Measurements from ENCODE around the gene FBXW12. TPM values are rescaled to one million over a fixed set of nuclear protein-coding genes. Genes with fewer than 3 reads are reported as not detected.

Gene FBXW12
- total RNA-seq, 1 experiment from 2014 or later, result 2.0 TPM

- TF ChIP-seq CTCF (IDR thresholded peaks at IDR 0.05), result no peak
- TF ChIP-seq, protein P1, sequence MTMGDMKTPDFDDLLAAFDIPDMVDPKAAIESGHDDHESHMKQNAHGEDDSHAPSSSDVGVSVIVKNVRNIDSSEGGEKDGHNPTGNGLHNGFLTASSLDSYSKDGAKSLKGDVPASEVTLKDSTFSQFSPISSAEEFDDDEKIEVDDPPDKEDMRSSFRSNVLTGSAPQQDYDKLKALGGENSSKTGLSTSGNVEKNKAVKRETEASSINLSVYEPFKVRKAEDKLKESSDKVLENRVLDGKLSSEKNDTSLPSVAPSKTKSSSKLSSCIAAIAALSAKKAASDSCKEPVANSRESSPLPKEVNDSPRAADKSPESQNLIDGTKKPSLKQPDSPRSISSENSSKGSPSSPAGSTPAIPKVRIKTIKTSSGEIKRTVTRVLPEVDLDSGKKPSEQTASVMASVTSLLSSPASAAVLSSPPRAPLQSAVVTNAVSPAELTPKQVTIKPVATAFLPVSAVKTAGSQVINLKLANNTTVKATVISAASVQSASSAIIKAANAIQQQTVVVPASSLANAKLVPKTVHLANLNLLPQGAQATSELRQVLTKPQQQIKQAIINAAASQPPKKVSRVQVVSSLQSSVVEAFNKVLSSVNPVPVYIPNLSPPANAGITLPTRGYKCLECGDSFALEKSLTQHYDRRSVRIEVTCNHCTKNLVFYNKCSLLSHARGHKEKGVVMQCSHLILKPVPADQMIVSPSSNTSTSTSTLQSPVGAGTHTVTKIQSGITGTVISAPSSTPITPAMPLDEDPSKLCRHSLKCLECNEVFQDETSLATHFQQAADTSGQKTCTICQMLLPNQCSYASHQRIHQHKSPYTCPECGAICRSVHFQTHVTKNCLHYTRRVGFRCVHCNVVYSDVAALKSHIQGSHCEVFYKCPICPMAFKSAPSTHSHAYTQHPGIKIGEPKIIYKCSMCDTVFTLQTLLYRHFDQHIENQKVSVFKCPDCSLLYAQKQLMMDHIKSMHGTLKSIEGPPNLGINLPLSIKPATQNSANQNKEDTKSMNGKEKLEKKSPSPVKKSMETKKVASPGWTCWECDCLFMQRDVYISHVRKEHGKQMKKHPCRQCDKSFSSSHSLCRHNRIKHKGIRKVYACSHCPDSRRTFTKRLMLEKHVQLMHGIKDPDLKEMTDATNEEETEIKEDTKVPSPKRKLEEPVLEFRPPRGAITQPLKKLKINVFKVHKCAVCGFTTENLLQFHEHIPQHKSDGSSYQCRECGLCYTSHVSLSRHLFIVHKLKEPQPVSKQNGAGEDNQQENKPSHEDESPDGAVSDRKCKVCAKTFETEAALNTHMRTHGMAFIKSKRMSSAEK (CRISPR knock-in tag; IDR thresholded peaks at IDR 0.05; ENCODE audit: borderline replicate concordance), result no peak
- no peak for TF ChIP-seq EMX1 (CRISPR knock-in tag; IDR thresholded peaks at IDR 0.05)
- TF ChIP-seq ZNF263 (CRISPR knock-in tag; IDR thresholded peaks at IDR 0.05; ENCODE audit: low read depth), result no peak
- TF ChIP-seq ESRRA (CRISPR knock-in tag; IDR thresholded peaks at IDR 0.05; ENCODE audit: borderline replicate concordance), result peak; percentile 65; the same call in 1 of the 2 replicates
- TF ChIP-seq ZBTB43 (CRISPR knock-in tag; IDR thresholded peaks at IDR 0.05), result 0 out of 2 replicates have a peak, but pooled peaks have one; percentile 69
- TF ChIP-seq E2F4 (CRISPR knock-in tag; IDR thresholded peaks at IDR 0.05; ENCODE audit: borderline replicate concordance, low read depth), result no peak
- peak; percentile 97 for TF ChIP-seq MAX (CRISPR knock-in tag; IDR thresholded peaks at IDR 0.05)
- TF ChIP-seq ZNF671 (CRISPR knock-in tag; IDR thresholded peaks at IDR 0.05), result no peak
- TF ChIP-seq HMGA2 (CRISPR knock-in tag; IDR thresholded peaks at IDR 0.05), result no peak
- TF ChIP-seq ZNF423 (CRISPR knock-in tag; IDR thresholded peaks at IDR 0.05), result no peak
- no peak for TF ChIP-seq SMAD4 (CRISPR knock-in tag; IDR thresholded peaks at IDR 0.05)
- TF ChIP-seq, protein P2, sequence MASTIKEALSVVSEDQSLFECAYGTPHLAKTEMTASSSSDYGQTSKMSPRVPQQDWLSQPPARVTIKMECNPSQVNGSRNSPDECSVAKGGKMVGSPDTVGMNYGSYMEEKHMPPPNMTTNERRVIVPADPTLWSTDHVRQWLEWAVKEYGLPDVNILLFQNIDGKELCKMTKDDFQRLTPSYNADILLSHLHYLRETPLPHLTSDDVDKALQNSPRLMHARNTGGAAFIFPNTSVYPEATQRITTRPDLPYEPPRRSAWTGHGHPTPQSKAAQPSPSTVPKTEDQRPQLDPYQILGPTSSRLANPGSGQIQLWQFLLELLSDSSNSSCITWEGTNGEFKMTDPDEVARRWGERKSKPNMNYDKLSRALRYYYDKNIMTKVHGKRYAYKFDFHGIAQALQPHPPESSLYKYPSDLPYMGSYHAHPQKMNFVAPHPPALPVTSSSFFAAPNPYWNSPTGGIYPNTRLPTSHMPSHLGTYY (CRISPR knock-in tag; IDR thresholded peaks at IDR 0.05), result no peak
- peak; percentile 82; the same call in 1 of the 2 replicates for TF ChIP-seq ZBTB21 (CRISPR knock-in tag; IDR thresholded peaks at IDR 0.05; ENCODE audit: borderline replicate concordance)
- TF ChIP-seq GTF2I (CRISPR knock-in tag; conservative IDR thresholded peaks at IDR 0.05), result no peak
- TF ChIP-seq, protein P3, sequence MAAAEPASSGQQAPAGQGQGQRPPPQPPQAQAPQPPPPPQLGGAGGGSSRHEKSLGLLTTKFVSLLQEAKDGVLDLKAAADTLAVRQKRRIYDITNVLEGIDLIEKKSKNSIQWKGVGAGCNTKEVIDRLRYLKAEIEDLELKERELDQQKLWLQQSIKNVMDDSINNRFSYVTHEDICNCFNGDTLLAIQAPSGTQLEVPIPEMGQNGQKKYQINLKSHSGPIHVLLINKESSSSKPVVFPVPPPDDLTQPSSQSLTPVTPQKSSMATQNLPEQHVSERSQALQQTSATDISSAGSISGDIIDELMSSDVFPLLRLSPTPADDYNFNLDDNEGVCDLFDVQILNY (CRISPR knock-in tag; IDR thresholded peaks at IDR 0.05), result peak; percentile 72; the same call in 1 of the 2 replicates
These were observed 68.0 kb downstream of the FBXW12 start, which contains the start of the genes CCDC51 and TMA7 (continued) for GRCh38 chr3:48439820-48440589.
